SU-DHL-6 (cell line): Measurements from ENCODE around the gene EVI5L.

Source experiments
- EZH2phosphoT487 ChIP-seq: fragments of 200-600 bp; sonication (generic), shearing (Covaris generic); conservative IDR thresholded peaks from 2 replicates; pipeline ENCODE4 v1.6.1; 2018; ENCODE audit warnings: mild to moderate bottlenecking, antibody characterized with exemption, low read length, moderate library complexity, mixed read lengths
- TF ChIP-seq, protein P1 (sequence below): fragments of 200-600 bp; sonication (generic); IDR thresholded peaks from one replicate; pipeline ENCODE4 v1.5.1; 2017; ENCODE audit warnings: antibody characterized with exemption, mild to moderate bottlenecking, low read length, moderate library complexity; ENCODE audit not compliant: insufficient read depth, poor library complexity, severe bottlenecking

DNA sequence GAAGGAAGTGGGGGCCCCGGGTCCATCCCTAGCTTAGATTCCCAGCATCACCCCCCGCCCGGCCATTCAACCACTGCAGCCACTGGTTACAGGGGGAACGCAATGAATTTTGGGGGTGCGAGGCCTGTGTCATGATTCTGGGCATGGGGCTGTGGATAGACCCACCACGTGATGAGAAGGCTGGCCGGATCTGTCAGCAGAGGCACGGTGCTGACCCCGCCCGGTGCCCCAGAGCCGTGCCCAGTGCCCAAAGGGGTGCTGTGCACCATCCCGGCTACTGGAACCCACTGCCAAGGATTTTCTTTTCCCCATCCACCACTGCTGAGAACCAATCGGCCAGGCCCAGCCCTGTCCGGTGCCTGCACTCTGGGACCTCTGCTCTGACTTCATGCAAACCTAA, 39.6 kb upstream of the EVI5L start:
- TF ChIP-seq, protein P1, sequence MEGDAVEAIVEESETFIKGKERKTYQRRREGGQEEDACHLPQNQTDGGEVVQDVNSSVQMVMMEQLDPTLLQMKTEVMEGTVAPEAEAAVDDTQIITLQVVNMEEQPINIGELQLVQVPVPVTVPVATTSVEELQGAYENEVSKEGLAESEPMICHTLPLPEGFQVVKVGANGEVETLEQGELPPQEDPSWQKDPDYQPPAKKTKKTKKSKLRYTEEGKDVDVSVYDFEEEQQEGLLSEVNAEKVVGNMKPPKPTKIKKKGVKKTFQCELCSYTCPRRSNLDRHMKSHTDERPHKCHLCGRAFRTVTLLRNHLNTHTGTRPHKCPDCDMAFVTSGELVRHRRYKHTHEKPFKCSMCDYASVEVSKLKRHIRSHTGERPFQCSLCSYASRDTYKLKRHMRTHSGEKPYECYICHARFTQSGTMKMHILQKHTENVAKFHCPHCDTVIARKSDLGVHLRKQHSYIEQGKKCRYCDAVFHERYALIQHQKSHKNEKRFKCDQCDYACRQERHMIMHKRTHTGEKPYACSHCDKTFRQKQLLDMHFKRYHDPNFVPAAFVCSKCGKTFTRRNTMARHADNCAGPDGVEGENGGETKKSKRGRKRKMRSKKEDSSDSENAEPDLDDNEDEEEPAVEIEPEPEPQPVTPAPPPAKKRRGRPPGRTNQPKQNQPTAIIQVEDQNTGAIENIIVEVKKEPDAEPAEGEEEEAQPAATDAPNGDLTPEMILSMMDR, result no peak
- TF ChIP-seq EZH2phosphoT487, result no peak
